ENCODE results near the gene ABCA4. TPM values are rescaled to one million over a fixed set of nuclear protein-coding genes. Genes with fewer than 3 reads are reported as not detected.
"Not testable (repeated sequence)": the region's sequence is repeated elsewhere in the genome, so short reads cannot be mapped to it uniquely, and the experiment has no call there.

ABCA4 gene
- total and polyA plus RNA-seq, 5 donors = 0.06 to 0.19 (median 0.09) TPM; not detected in 2

DNA sequence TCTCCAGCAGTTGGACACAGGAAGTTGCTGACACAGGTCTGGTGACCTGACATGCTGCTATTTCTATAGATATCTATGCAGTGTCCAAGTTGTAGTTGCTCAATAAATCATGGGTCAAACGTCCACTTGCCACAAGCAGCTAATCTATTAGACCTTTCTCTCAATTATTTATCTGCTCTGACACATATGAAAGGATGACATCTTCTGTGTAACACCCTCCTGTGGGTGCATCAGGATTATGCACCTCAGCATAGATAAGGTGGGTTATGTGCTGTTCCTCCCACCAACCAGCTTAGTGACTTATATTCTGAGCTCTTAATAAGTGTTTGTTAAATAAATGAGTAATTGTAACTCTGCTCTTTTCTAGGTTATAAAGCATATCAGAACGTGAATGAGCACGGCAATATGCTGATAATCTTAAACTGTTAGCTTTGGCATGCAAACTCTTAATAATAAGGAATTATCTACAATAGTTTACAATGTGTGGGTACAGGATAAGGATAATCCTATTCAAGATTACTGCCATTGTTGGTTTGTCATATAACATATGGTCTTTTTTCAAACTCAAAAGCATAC is 121.0 kb downstream of the ABCA4 start:
- 62% methylated on average over 3 of the region's 3 CpGs for WGBS
- H3K27ac ChIP-seq (ENCODE audit: low read length) = no peak overlapping the region
- no peaks in the 10 kb centered on the region for H3K9me3 ChIP-seq (ENCODE audit: control insufficient read depth, low read length)
- no peak for ATAC-seq
- no peaks in the 10 kb centered on the region for H3K27me3 ChIP-seq (ENCODE audit: control insufficient read depth, insufficient read depth)
- intact Hi-C loops (cut with DNase I) = no loop called here
- no peak for DNase-seq
- no peak overlapping the region for H3K4me3 ChIP-seq (ENCODE audit: low read length)
- H3K4me1 ChIP-seq (ENCODE audit: control insufficient read depth, insufficient read depth, low read length) = no peaks in the 10 kb centered on the region

DNA sequence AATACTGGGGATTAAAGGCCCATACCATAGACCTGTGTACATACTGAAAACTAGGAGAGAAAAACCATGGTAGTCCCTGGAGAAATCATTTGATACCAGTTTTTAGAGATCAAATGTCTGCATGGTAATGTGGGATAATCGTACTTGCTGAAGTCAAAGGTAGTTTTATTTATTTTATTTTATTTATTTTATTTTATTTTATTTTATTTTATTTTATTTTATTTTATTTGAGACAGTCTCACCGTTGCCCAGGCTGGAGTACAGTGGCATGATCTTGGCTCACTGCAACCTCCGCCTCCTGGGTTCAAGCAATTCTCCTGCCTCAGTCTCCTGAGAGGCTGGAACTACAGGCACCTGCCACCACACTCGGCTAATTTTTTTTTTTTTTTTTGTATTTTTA is 122.4 kb downstream of the ABCA4 start:
- H3K27ac ChIP-seq (ENCODE audit: low read length); DNase-seq; intact Hi-C loops (cut with DNase I): not testable (repeated sequence)

DNA sequence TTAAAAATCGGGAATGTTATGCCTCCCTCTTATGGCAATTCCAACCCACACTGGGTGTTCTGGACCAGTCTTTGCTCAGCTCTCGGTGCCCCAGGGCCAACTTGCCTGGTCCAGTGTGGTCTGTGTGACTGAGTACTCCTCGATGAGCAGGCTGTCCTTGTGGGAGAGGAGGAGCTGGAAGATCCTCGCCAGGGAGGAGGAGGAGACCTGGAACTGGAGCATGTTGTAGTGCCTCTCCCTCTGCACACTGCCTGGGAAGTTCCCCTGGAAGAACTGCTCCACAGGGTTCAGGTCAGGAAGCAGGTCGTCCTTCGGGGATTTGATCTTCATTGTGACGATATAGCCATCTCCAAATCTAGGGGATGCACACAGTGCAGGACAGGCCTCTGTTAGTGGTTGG is 123.2 kb downstream of the ABCA4 start:
- 66% methylated on average over 7 of the region's 7 CpGs for WGBS
- Histone ChIP-seq H3K27ac (ENCODE audit: low read length) (no peak overlapping the region), H3K27me3 (ENCODE audit: control insufficient read depth, insufficient read depth) (no peaks in the 10 kb centered on the region), H3K4me3 (ENCODE audit: low read length) (no peak overlapping the region), H3K4me1 (ENCODE audit: control insufficient read depth, insufficient read depth, low read length) (no peaks in the 10 kb centered on the region), H3K9me3 (ENCODE audit: control insufficient read depth, low read length) (no peaks in the 10 kb centered on the region)
- DNase-seq (no peak), ATAC-seq (no peak)
- intact Hi-C loops (cut with DNase I) = no loop called here

More for the DNA sequence above, 122.4 kb downstream of the ABCA4 start:
- ATAC-seq; H3K9me3 ChIP-seq (ENCODE audit: control insufficient read depth, low read length); H3K27me3 ChIP-seq (ENCODE audit: control insufficient read depth, insufficient read depth); H3K4me1 ChIP-seq (ENCODE audit: control insufficient read depth, insufficient read depth, low read length); H3K4me3 ChIP-seq (ENCODE audit: low read length): not testable (repeated sequence)
- WGBS = 86% methylated on average over 4 of the region's 4 CpGs

DNA sequence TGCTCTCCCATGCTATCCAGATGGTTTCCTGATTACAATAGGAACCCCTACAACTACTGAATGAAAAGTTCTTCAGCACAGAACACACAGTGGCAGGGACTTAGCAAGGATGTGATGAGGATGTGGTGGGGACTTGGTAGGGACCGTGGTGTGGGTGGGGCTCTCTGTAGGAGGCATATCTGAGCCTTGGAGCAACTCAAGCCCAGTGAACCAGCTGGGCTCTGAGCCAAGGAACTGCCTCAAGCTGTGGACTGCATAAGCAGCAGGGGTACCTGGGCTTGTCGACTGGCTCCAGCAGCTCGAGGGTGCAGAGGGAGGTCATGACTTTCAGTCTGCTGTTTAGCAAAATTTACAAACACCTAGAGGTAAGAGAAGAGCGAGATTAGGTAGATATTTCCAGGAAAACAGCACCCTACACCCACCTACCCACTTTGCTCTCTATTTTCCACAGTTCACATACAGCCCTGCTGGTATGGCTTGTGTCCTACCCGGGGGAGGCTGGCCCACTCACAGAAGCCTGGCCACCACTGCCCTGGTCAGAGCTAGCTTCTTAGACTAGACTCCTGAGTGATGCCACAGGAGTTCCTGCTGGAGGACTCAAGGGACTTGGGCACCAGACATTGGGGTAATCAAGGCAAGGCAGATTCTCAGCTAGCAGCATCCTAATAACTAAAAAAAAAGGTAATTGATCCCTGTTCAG is 125.0 kb downstream of the ABCA4 start:
- Histone ChIP-seq H3K9me3 (ENCODE audit: control insufficient read depth, low read length) (no peaks in the 10 kb centered on the region), H3K27me3 (ENCODE audit: control insufficient read depth, insufficient read depth) (no peaks in the 10 kb centered on the region), H3K4me1 (ENCODE audit: control insufficient read depth, insufficient read depth, low read length) (no peaks in the 10 kb centered on the region), H3K27ac (ENCODE audit: low read length) (no peak overlapping the region), H3K4me3 (ENCODE audit: low read length) (no peak overlapping the region)
- WGBS = 42% methylated on average over 5 of the region's 5 CpGs
- intact Hi-C loops (cut with DNase I) = no loop called here
- DNase-seq (no peak), ATAC-seq (no peak)

DNA sequence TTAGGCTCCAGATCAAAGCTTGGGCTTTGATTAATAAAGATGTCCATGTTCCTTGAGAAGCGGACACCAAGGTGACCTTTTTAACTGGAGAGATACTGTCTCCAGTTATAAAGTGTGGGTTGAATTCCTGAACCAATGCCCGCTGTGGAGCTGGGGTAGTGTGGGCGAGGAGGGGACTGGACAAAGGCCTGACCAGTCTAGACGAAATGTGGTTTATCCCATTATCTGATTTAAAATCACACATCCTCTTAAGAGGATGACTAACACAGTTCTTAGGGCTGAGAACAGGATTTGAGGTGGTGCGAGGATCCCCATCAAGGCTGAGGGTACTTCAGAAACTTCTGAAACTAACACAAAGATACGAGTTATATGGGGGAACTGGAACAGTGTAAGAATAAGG is 127.2 kb downstream of the ABCA4 start:
- no peak for ATAC-seq
- Histone ChIP-seq H3K27me3 (ENCODE audit: control insufficient read depth, insufficient read depth) (no peaks in the 10 kb centered on the region), H3K4me3 (ENCODE audit: low read length) (no peak overlapping the region), H3K4me1 (ENCODE audit: control insufficient read depth, insufficient read depth, low read length) (no peaks in the 10 kb centered on the region), H3K27ac (ENCODE audit: low read length) (no peak overlapping the region), H3K9me3 (ENCODE audit: control insufficient read depth, low read length) (no peaks in the 10 kb centered on the region)
- 77% methylated on average over 6 of the region's 6 CpGs for WGBS
- no peak for DNase-seq
- intact Hi-C loops (cut with DNase I) = no loop called here

DNA sequence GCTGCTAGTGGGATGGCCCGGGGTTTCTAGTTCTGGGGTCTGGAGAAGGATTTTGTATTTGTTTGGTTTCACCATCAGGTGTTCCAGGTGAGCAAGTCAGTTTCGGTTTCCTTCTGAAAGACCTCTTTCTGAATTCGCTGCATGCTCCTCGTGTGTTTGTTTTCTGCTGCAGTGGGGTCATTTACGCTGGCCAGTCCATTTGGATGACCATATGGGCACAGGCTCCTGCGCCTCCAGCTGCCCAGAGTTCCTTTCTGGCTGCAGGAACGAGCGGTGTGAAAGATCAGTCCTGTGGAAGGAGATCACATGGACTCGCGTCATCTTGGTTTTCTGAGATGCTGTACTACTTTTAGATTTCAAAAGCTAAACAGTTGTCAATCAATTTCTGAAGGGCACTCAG is 128.0 kb downstream of the ABCA4 start:
- Histone ChIP-seq H3K27ac (ENCODE audit: low read length) (no peak overlapping the region), H3K27me3 (ENCODE audit: control insufficient read depth, insufficient read depth) (no peaks in the 10 kb centered on the region), H3K9me3 (ENCODE audit: control insufficient read depth, low read length) (no peaks in the 10 kb centered on the region), H3K4me3 (ENCODE audit: low read length) (no peak overlapping the region), H3K4me1 (ENCODE audit: control insufficient read depth, insufficient read depth, low read length) (no peaks in the 10 kb centered on the region)
- DNase-seq = no peak
- 91% methylated on average over 10 of the region's 10 CpGs for WGBS
- ATAC-seq = no peak
- intact Hi-C loops (cut with DNase I) = no loop called here

DNA sequence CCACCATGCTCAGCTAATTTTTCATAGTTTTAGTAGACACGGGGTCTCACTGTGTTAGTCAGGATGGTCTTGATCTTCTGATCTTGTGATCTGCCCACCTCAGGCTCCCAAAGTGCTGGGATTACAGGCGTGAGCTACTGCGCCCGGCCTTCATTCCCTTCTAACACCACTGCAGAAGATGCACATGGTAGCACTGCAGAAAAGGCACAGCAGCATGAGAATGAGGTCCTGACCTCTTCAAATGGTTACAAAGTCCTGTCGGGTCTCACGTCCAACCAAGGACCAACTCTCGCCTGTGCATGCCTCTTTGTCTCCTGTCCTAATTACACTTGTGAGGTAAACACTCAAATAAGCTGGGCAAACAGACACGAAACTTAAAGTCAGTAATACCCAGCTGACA is 128.8 kb downstream of the ABCA4 start:
- Histone ChIP-seq H3K9me3 (ENCODE audit: control insufficient read depth, low read length) (no peaks in the 10 kb centered on the region), H3K27me3 (ENCODE audit: control insufficient read depth, insufficient read depth) (no peaks in the 10 kb centered on the region), H3K27ac (ENCODE audit: low read length) (no peak overlapping the region), H3K4me3 (ENCODE audit: low read length) (no peak overlapping the region), H3K4me1 (ENCODE audit: control insufficient read depth, insufficient read depth, low read length) (no peaks in the 10 kb centered on the region)
- ATAC-seq = no peak
- intact Hi-C loops (cut with DNase I) = no loop called here
- 93% methylated on average over 8 of the region's 8 CpGs for WGBS
- DNase-seq = no peak

DNA sequence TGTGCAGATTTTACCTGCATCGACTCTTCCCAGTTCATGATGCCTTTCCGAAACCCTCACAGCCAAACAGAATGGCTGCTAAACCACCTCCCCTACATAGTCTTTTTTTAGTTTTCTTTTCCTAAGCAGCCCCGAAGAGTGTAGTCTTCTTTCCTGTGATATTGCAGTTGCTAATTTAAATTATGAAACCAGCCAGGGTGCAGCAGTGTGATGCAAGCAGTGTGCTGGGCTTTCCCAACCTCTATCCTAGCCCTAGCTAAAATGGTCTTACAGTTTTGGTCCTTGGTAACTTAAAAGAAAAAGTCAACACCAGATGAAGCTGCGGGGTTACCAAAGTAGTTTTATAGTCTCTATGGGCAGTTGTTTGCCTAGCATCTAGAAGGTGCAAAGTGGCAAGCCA is 129.7 kb downstream of the ABCA4 start:
- ATAC-seq (no peak), DNase-seq (no peak)
- H3K9me3 ChIP-seq (ENCODE audit: control insufficient read depth, low read length) = no peaks in the 10 kb centered on the region
- no peak overlapping the region for H3K27ac ChIP-seq (ENCODE audit: low read length)
- H3K27me3 ChIP-seq (ENCODE audit: control insufficient read depth, insufficient read depth) = no peaks in the 10 kb centered on the region
- intact Hi-C loops (cut with DNase I) = no loop called here
- H3K4me1 ChIP-seq (ENCODE audit: control insufficient read depth, insufficient read depth, low read length) = no peaks in the 10 kb centered on the region
- 88% methylated on average over 4 of the region's 4 CpGs for WGBS
- H3K4me3 ChIP-seq (ENCODE audit: low read length) = no peak overlapping the region

DNA sequence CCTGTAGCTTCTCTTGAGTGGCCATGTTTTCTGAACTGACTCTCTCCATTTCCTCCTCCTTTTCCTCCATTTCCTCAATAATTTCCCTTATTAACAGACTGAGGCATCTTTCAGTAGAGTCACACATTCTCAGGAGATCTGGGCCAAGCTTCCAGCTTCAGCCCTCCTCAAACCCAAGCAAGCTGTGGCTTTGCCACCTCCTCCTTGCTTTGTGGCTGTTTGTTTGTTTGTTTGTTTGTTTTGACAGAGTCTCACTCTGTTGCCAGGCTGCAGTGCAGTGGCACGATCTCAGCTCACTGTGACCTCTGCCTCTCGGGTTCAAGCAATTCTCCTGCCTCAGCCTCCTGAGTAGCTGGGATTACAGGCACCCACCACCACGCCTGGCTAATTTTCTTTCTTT is 130.5 kb downstream of the ABCA4 start:
- ATAC-seq; intact Hi-C loops (cut with DNase I): not testable (repeated sequence)

DNA sequence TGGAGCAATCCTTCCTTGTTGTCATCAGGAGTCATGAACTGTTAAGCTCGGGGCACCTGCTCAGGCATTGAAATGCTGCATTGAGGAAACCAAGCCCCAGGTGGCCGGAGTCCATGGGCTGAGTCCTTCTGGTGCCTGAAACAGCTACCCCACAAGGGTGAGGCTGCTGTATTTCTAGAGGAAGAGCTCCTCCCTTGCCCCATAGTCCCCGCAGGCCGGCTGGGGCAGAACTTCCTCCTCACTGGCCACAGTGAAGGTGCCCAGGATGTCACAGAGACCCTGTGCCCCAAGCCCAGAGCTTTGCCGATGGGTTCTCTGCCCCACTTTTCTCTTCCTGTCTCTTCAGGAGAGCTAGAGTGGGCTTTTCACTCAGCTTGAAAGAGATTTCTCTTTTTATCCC is 130.9 kb downstream of the ABCA4 start:
- intact Hi-C loops (cut with DNase I) = no loop called here
- no peak overlapping the region for H3K4me3 ChIP-seq (ENCODE audit: low read length)
- 81% methylated on average over 5 of the region's 5 CpGs for WGBS
- H3K4me1 ChIP-seq (ENCODE audit: control insufficient read depth, insufficient read depth, low read length) = no peaks in the 10 kb centered on the region
- no peak for DNase-seq
- no peak for ATAC-seq
- H3K27me3 ChIP-seq (ENCODE audit: control insufficient read depth, insufficient read depth) = no peaks in the 10 kb centered on the region
- no peaks in the 10 kb centered on the region for H3K9me3 ChIP-seq (ENCODE audit: control insufficient read depth, low read length)
- H3K27ac ChIP-seq (ENCODE audit: low read length) = no peak overlapping the region

More for the DNA sequence above, 130.5 kb downstream of the ABCA4 start:
- WGBS = 86% methylated on average over 3 of the region's 3 CpGs
- H3K27me3 ChIP-seq (ENCODE audit: control insufficient read depth, insufficient read depth); H3K4me3 ChIP-seq (ENCODE audit: low read length); H3K9me3 ChIP-seq (ENCODE audit: control insufficient read depth, low read length); H3K27ac ChIP-seq (ENCODE audit: low read length); H3K4me1 ChIP-seq (ENCODE audit: control insufficient read depth, insufficient read depth, low read length); DNase-seq: not testable (repeated sequence)

DNA sequence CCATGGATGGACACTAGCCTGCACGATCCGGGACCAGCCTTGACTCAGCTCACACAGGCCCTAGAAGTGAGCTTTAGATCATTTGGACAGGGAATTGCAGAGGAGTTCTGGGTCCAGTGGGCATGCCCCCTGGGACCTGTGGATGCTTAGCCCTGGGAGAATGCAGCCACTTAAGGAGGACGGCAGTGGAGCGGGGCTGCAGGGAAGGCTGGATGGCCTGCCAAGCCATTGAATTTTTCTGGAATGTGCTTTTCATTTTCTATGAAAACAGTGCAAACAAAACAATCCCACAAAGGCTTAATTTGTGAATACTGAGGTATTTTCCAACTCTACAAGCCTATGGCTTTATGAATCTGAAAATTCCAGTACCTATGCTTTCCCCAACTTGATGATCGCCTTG is 131.3 kb downstream of the ABCA4 start:
- WGBS = 88% methylated on average over 5 of the region's 5 CpGs

More for the DNA sequence above, 131.3 kb downstream of the ABCA4 start:
- DNase-seq = no peak
- Histone ChIP-seq H3K4me1 (ENCODE audit: control insufficient read depth, insufficient read depth, low read length) (no peaks in the 10 kb centered on the region), H3K4me3 (ENCODE audit: low read length) (no peak overlapping the region), H3K27ac (ENCODE audit: low read length) (no peak overlapping the region), H3K9me3 (ENCODE audit: control insufficient read depth, low read length) (no peaks in the 10 kb centered on the region), H3K27me3 (ENCODE audit: control insufficient read depth, insufficient read depth) (no peaks in the 10 kb centered on the region)
- no peak for ATAC-seq
- intact Hi-C loops (cut with DNase I) = no loop called here
